Erythroblast (primary cell): ENCODE data around the gene TSPAN32.
A peak's percentile ranks its signal among the peaks of the same experiment; 100 is the strongest.

Experiments used
- DNase-seq, 2 experiments: peaks; one replicate each; lab custom pipeline; 2025; lab: John Stamatoyannopoulos, UW
- GATA1 ChIP-seq: IDR thresholded peaks from 2 replicates; pipeline ENCODE4 v1.6.1; 2011; ENCODE audit warnings: low read depth, mild to moderate bottlenecking, control low read depth, low read length, moderate library complexity
- POLR2A ChIP-seq: IDR thresholded peaks from 2 replicates; pipeline ENCODE4 v1.6.1; 2011; ENCODE audit warnings: mild to moderate bottlenecking, low read length

Gene TSPAN32

DNA sequence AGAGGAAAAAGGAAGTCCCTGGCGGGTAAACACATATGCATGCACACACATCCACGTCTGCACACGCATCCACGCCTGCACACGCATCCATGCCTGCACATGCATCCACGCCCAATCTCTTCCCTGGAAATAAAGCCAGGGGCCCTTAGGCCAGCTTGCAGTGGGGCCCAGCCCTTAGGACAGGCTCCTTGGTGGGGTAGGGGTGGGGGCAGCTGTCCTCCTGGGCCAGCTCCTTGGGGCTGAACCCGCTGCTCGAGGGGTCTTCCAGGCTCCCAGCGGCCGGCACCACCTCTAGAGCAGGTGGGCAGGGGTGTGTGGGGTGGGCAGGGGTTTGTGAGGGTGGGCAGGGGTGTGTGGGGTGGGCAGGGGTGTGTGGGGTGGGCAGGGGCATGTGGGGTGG is 2.0 kb upstream of the TSPAN32 start:
- DNase-seq, result no peak
- no peak for TF ChIP-seq GATA1
- no peak for TF ChIP-seq POLR2A

GRCh38 chr11:2300290-2300935 is 1.4 kb upstream of the TSPAN32 start:
- TF ChIP-seq GATA1, result no peak
- TF ChIP-seq POLR2A, result no peak
- DNase-seq, result peak; percentile 32 to 48

DNA sequence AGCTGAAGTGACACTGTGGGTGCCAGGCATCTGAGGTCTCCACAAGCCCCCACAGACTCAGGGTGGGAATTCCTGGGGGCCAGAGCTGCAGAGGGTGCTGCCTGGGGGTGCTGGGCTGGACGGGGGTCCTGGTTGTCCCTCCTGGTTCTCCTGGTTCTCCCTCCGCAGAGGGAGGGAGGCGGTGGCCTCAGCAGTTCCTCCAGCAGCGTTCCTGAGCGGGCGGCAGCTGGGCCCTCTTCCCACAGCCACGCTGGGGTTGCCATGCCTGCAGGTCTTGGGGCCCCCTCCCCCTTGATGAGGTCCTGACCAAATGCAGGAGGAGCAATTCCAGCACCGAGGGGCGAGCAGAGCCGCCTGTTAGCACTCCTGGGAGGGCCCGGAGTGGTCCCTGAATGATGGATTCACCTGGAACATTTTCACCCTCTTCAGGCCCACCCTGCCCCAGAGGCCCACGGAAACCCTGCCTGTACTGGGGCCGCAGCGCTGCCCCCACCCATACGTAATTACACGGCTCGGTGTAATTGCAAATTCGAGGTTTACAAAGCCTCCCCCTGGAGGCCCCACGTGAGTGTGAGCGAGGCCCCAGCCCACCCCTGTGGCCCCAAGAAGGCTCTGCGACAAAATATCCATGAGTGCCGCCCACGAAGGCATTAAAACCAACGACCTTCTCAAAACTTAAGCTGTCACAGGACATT is 730 bp upstream of the TSPAN32 start:
- DNase-seq, result peak; percentile 56 to 67
- TF ChIP-seq POLR2A, result no peak
- TF ChIP-seq GATA1, result no peak

- peak; percentile 76 to 78 for DNase-seq
Measured at GRCh38 chr11:2302306-2302895, 588 bp downstream of the TSPAN32 start.

DNA sequence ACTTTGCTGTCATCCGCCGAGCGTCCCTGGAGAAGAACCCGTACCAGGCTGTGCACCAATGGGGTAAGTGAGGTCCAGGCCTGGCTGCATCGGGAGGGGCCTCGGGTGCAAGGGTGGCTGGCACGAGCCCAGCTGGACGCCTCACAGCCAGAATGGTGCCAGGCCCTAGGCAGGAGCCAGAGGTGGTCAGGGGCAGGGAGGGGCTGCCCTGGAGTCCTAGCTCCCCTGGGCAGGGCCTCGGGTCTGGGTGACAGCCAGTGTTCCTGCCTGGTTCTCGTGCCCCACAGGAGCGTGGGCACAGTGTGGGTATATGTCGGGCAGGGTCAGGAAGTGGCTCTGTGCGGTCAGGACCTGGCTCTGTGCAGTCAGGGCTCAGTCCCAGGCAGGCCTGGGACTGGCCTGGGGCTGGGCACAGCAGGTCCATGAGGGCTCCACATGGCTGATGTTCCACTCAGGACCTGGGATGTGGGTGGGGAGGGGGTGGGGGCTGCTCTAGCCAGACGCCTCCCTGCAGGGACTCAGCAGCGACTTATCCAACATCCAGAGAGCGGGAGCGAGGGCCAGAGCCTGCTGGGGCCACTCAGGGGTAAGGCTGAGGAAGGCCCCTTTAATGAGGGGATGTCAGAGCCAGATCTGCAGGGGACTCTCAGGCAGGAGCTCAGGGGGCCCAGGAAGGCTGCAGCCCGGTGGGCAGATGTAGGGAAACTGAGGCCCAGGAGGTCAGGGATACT is 1.2 kb downstream of the TSPAN32 start:
- DNase-seq, result peak; percentile 74
- no peak for TF ChIP-seq POLR2A
- TF ChIP-seq GATA1, result no peak

More at GRCh38 chr11:2302306-2302895, 588 bp downstream of the TSPAN32 start:
- TF ChIP-seq POLR2A, result peak; percentile 28
- TF ChIP-seq GATA1, result no peak

- peak; percentile 96 for TF ChIP-seq GATA1
- no peak for TF ChIP-seq POLR2A
- peak; percentile 90 to 97 for DNase-seq
Measured at GRCh38 chr11:2303627-2304505, 2.1 kb downstream of the TSPAN32 start.

GRCh38 chr11:2304506-2305139 is 2.8 kb downstream of the TSPAN32 start:
- TF ChIP-seq POLR2A, result no peak
- TF ChIP-seq GATA1, result no peak
- peak in 1 of 2 experiments; percentile 64 for DNase-seq

GRCh38 chr11:2305140-2305778 is 3.4 kb downstream of the TSPAN32 start:
- peak; percentile 82 to 91 for DNase-seq
- TF ChIP-seq POLR2A, result no peak
- no peak for TF ChIP-seq GATA1

- peak; percentile 48 to 55 for DNase-seq
- TF ChIP-seq GATA1 (no peak), POLR2A (no peak)
Measured at GRCh38 chr11:2305788-2306451, 4.1 kb downstream of the TSPAN32 start.

DNA sequence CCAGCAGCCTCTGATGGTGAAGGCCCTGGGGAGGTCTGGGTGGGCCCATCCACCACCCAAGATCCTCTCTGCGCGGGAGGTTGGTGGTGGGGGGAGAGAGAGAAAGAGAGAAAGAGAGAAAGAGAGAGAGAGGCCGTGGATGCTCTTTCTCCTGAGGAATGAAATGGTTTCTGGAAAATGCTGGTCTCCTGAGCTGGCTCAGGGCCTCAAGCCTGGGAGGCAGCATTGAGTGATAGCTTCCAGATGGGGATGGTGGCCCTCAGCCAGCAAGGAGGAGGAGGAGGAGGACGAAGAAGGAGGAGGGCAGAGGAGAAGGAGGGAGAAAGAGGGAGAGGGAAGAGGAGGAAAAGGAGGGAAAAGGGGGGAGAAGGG is 4.6 kb downstream of the TSPAN32 start:
- peak in 1 of 2 experiments; percentile 31 for DNase-seq
- TF ChIP-seq POLR2A (no peak), GATA1 (no peak)

DNA sequence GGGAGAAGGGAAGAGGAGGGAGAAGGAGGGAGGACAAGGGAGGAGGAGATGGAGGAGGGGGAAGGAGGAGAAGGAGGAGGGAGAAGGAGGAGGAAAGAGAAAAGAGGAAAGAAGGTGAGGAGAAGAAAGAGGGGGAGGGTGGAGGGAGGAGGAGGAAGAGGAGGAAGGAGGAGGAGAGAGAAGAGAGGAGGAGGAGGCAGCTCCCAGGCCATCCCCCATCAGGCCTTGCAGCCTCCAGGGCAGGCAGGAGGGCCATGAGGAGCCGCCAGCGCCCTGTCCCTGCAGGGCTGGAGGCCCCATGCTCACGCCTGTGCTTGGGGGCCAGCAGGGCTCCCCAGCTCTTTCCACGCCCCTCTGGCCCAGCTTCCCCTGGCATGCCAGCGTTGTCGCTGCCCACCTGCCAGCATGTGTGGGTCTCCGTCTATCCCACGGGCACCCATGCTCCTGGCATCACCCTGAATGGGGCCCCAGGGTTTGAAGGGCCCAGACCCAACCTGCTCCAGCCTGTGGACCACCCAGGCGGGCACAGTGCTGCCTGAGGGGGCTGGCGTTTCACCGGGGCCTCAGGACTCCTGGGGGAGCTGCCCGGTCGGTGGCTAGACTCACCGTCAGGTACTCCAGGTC is 5.2 kb downstream of the TSPAN32 start:
- TF ChIP-seq GATA1 (no peak), POLR2A (no peak)
- DNase-seq, result no peak
